ENCODE data around the gene UBE2G2.

The UBE2G2 gene

GRCh38 chr21:44801468-44802395, at the start of gene UBE2G2:
TSS of gene UBE2G2 (minus strand) at chr21:44801820. CDS start at chr21:44801748, 72 bp downstream.
- DNase-seq (ENCODE audit: low read depth in 2 of 2), result peak; percentile 49 to 51

GRCh38 chr21:44850905-44851657, 49.5 kb upstream of the UBE2G2 start:
- DNase-seq (ENCODE audit: low read depth in 2 of 2), result no peak

- DNase-seq (ENCODE audit: low read depth in 2 of 2), result no peak
These were observed 48.7 kb upstream of the UBE2G2 start for GRCh38 chr21:44850208-44850800.

GRCh38 chr21:44849616-44850130, 48.1 kb upstream of the UBE2G2 start:
- DNase-seq (ENCODE audit: low read depth in 2 of 2), result no peak

GRCh38 chr21:44848821-44849521, 47.4 kb upstream of the UBE2G2 start:
- no peak for DNase-seq (ENCODE audit: low read depth in 2 of 2)

GRCh38 chr21:44847261-44848056, 45.8 kb upstream of the UBE2G2 start:
- DNase-seq (ENCODE audit: low read depth in 2 of 2), result no peak

GRCh38 chr21:44846485-44847260, 45.1 kb upstream of the UBE2G2 start:
- DNase-seq (ENCODE audit: low read depth in 2 of 2), result peak in 1 of 2 experiments; percentile 14

- DNase-seq (ENCODE audit: low read depth in 2 of 2), result no peak
These were observed 44.5 kb upstream of the UBE2G2 start for GRCh38 chr21:44846224-44846484.

GRCh38 chr21:44845418-44846223, 44.0 kb upstream of the UBE2G2 start:
- peak in 1 of 2 experiments; percentile 20 for DNase-seq (ENCODE audit: low read depth in 2 of 2)

- no peak for DNase-seq (ENCODE audit: low read depth in 2 of 2)
These were observed 42.6 kb upstream of the UBE2G2 start for GRCh38 chr21:44844256-44844655.

GRCh38 chr21:44842721-44843445, 41.3 kb upstream of the UBE2G2 start:
- DNase-seq (ENCODE audit: low read depth in 2 of 2), result no peak

- no peak for DNase-seq (ENCODE audit: low read depth in 2 of 2)
These were observed 40.5 kb upstream of the UBE2G2 start for GRCh38 chr21:44842087-44842486.

- DNase-seq (ENCODE audit: low read depth in 2 of 2), result no peak
These were observed 39.2 kb upstream of the UBE2G2 start for GRCh38 chr21:44840771-44841170.

- no peak for DNase-seq (ENCODE audit: low read depth in 2 of 2)
These were observed 37.3 kb upstream of the UBE2G2 start for GRCh38 chr21:44838951-44839350.

GRCh38 chr21:44838039-44838895, 36.6 kb upstream of the UBE2G2 start:
- no peak for DNase-seq (ENCODE audit: low read depth in 2 of 2)

- no peak for DNase-seq (ENCODE audit: low read depth in 2 of 2)
These were observed 35.9 kb upstream of the UBE2G2 start for GRCh38 chr21:44837537-44837936.

GRCh38 chr21:44836666-44837471, 35.2 kb upstream of the UBE2G2 start:
- no peak for DNase-seq (ENCODE audit: low read depth in 2 of 2)

All from fibroblast of skin of left quadriceps (primary cell).